Suppressor macrophage treated with lipopolysaccharide for 1 hour (primary cell): ENCODE data around the gene CADPS2.
"Not testable (repeated sequence)": the region's sequence is repeated elsewhere in the genome, so short reads cannot be mapped to it uniquely, and the experiment has no call there.

Source experiments
- DNase-seq, 3 donors: peaks; one replicate each; pipeline ENCODE4 v3.0.0-alpha.2; 2020 to 2022

The CADPS2 gene

DNA sequence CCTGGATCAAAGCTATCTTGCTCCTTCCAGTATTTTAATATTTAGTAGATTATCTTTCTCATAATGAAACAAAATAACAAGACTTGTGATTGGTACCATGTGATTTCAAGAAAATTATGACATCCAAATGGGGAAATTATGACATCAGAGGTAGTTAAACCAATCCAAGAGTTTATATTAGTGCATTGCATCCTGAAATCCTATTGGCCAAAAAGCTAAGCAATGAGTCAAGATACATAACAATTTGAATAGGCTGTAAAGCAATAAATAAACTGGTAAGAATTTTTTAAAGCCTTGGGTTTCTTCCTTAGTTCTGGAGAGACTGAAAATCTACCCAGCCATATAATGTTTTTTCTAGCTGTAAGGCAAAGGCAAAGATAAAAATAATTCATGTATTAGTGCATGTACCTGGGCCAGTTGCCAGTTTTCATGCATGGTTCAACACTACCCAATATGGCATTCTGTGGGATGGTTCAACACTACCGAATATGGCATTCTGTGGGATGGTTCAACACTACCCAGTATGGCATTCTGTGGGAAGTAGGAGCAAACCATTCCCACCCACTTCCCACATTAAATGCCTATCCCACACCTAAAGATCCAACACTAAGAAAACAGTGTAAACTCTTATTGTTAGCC, 183.3 kb downstream of the CADPS2 start, which contains the start of gene RNF148:
Gene RNF148, minus strand, starts transcription at position 51 of the 639 bp plus-strand sequence. CDS start 172 bp downstream, outside the sequence.
- DNase-seq = no peak

- no peak for DNase-seq
These were observed 187.2 kb downstream of the CADPS2 start, which contains the start of gene RNF133 for GRCh38 chr7:122699017-122699416. TSS of gene RNF133 (minus strand) at chr7:122699117. CDS start at chr7:122698918, 199 bp downstream.

GRCh38 chr7:122695816-122696215, 190.4 kb downstream of the CADPS2 start:
- DNase-seq = no peak

GRCh38 chr7:122694697-122695096, 191.6 kb downstream of the CADPS2 start:
- no peak for DNase-seq

- no peak for DNase-seq
These were observed 193.4 kb downstream of the CADPS2 start for GRCh38 chr7:122692769-122693309.

GRCh38 chr7:122691569-122692235, 194.6 kb downstream of the CADPS2 start:
- DNase-seq = no peak

DNA sequence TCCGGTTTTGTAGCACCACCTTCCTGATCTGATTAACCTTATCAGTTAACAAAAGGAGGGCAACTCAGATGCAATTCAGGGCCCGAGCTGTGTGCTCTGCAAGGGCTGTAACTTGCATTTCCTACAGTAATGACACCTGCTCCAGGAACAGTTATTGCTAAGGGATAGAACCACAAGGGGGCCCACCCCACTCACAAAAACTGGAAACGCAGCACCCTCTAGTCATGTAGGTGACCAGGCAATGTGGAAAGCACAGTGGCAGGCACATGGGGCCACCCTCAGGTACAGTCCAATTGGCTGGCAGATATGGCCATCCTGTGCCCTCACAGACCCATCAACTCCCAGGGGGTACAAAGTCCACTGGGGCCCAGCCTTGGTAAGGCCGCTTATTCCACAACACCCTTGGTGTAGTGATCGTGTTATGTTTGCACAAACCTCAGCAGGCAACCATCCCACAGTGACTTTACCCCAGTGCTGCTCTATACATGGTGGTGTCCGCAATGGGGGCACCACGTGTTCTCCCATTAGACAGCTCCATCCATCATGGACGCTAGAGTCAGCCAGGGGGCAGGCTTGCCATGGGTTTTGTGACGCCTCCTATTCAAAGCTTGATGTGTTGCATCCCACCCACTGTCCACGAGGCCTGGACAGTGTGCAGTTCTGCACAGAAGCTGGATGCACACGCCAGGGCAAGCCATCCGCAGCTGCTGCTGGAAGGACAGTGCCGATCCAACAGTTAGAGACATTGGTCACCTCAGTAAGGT, 196.7 kb downstream of the CADPS2 start:
- DNase-seq = no peak

DNA sequence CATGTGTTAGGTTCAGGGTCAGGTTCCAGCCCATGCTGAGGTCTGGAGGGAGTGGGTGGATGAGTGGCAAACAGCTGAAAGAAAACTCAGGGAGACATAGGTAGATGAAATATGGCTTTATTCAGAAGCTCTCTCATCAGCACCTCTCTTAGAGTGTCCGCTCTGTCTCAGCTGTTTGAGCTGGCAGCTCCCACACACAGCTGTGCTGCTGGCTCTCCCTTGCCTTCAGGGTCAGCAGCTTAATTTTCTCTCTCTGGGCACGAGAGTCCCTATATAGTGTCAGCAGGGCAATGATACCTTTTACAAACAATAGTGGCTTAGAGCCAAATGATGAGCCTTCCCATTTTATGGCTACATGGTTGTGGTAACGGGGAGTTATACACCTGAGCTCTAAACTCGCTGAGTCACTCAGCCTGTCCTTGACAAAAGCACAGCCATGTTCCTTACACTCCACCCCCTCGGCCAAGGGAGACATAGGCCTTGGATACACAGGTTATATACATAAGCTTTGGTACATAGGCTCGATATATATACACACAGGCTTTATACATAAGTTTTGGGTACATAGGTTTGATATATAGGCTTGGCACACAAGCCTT, 197.8 kb downstream of the CADPS2 start:
- no peak for DNase-seq

DNA sequence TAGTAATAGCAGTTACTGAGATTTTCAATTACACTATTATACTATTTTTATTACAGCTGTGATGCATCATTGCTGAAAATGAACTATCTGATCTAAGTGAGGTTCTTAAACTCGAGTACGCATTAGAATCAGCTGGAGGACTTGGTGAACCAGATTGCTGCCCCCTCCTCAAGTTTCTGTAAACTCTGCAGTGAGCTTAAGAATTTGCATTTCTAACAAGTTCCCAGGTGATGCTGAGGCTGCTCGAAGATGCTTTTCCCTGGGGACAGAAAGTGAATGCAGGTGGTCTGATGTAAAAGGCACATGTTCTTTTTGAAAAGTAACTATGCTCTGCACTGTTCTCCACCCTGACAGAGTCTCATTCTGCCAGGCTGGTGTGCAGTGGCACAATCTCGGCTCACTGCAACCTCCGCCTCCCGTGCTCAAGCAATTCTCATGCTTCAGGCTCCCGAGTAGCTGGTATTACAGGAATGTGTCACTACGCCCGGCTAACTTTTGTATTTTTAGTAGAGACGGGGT, 199.8 kb downstream of the CADPS2 start:
- no peak for DNase-seq

- no peak for DNase-seq
These were observed 201.8 kb downstream of the CADPS2 start for GRCh38 chr7:122684504-122684903.

DNA sequence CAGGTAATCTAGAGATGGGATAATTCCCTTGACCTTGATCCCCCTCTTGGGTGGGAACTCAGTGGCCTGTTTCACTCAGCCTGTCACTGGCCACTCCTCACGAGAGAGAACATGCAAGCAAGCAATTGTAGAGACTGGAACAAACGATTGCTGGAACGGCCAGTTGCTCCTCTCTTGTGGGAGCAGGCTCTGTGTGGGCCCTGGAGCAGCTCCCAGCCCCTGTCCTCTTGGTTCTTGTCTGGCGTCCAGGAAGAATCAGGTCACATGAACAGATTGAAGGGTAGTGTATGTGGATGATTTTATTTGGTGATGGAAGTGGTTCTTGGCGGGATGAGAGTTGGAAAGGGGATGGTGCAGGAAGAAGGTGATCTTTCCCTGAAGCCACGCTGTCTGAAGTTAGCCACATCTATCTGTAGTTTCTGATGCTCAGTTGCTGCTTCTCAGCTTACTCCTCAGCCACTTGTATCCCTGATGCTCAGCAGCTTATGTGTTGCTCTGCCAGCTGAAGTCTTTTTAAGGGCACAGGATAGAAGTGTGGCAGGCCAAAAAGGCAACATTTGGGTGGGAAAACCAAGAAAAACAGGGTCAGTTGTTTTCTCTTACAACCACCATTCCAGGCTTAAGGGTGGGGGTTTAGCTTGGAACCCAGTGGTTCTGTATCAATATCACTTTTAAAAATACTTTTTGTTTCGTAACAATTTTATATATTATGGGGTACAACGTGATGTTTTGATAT, 203.3 kb downstream of the CADPS2 start:
- no peak for DNase-seq

- not testable (repeated sequence) for DNase-seq
These were observed 205.1 kb downstream of the CADPS2 start for GRCh38 chr7:122681186-122681585.

- no peak for DNase-seq
These were observed 206.4 kb downstream of the CADPS2 start for GRCh38 chr7:122679813-122680212.

GRCh38 chr7:122679269-122679709, 207.0 kb downstream of the CADPS2 start:
- DNase-seq = not testable (repeated sequence)

GRCh38 chr7:122677149-122677548, 209.1 kb downstream of the CADPS2 start:
- DNase-seq = no peak

DNA sequence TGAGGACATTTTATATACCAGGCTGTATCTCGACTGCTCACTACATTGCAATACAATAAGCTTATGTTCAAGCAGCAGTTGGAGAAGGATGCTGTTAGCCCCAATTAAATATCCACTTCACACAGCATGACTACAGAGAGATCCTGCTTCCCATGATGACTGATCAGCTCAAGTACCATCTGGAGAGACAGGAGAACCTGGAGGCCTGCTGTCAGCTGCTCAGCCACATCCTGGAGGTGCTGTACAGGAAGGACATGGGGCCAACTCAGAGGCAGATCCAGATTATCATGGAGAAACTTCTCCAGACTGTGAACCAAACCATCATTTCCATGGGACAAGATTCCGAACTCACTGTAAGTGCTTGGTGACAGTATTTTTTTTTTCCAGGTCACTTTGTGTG, 209.8 kb downstream of the CADPS2 start:
- no peak for DNase-seq

DNA sequence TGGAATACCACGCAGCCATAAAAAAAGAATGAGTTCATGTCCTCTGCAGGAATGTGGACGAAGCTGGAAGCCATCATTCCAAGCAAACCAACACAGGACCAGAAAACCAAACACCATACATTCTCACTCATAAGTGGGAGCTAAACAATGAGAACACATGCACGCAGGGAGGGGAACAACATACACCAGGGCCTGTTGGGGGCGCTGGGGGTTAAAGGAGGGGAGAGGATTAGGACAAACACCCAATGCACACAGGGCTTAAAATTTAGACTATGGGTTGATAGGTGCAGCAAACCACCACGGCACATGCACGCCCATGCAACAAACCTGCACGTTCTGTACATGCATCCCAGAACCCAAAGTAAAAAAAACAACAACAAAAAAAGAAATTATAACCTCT, 210.6 kb downstream of the CADPS2 start:
- DNase-seq = no peak

DNA sequence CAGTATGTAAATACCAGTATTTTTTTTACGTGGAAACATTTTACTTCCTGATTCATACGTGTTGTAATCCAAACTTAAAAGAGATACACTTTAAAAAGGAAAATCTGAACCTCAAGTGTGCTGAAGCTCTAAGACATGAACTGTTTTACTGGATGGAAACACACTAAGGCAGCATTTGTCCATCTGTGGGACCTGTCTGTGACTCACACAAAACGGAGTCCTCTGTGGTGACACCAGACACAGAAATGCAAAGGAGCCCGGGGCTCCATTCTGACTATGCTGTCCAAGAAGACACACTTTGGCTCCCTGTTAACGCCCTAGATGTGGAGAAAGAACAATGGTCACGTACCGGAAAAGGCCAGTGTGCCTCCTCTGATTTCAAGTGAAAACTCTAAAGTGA, 211.2 kb downstream of the CADPS2 start:
- no peak for DNase-seq

DNA sequence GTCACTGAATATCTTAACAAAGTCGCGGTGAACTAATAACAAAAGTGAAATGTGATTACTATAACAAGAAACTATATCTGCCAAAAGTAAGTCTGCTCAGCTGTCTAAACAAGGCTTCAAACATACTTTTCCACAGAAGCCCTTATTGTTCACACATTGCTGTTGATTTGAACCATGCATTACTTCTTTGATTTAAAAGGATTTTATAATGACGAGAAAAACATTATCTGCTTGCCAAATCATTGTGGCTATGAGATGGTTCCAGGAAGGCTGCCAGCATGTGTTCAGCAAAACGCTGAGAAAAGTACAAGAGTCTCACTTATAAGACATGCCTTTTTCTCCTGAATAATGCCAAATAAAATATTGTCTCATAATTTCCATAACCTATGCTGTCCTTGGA, 211.8 kb downstream of the CADPS2 start:
- no peak for DNase-seq

DNA sequence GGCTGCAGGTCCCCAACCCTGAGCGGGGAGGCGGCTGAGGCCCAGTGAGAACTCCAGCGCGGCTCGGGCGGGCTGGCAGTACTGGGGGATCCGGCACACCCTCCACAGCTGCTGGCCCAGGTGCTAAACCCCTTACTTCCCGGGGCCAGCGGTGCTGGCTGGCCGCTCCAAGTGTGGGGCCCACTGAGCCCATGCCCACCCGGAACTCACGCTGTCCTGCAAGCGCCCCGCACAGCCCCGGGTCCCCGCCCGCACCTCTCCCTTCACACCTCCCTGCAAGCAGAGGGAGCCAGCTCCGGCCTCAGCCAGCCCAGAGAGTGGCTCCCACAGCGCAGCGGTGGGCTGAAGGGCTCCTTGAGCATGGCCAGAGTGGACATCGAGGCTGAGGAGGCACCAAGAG, 212.3 kb downstream of the CADPS2 start:
- no peak for DNase-seq

GRCh38 chr7:122672536-122672935, 213.7 kb downstream of the CADPS2 start:
- DNase-seq = no peak

GRCh38 chr7:122663733-122664132, 222.5 kb downstream of the CADPS2 start:
- DNase-seq = no peak
